ENCODE measurements around the gene SVEP1. TPM values are rescaled to one million over a fixed set of nuclear protein-coding genes. Genes with fewer than 3 reads are reported as not detected.

The SVEP1 gene
- total and polyA plus RNA-seq, 2 experiments from 2014 or later: 0.18 to 0.63 TPM

GRCh38 chr9:110451726-110452125 is 127.8 kb downstream of the SVEP1 start:
- H3K27me3 ChIP-seq (ENCODE audit: insufficient read depth): no peaks in the 10 kb centered on the region
- no peak overlapping the region for H3K27ac ChIP-seq (ENCODE audit: low read depth)
- H3K27ac Mint-ChIP-seq: no peak overlapping the region
- no peaks in the 10 kb centered on the region for H3F3A ChIP-seq (replicated peaks; ENCODE audit: low read depth)
- no peaks in the 10 kb centered on the region for H3K36me3 Mint-ChIP-seq (ENCODE audit: low read depth)
- no peak for TF ChIP-seq ETS1 (IDR thresholded peaks at IDR 0.05)
- TF ChIP-seq ZNF462 (CRISPR knock-in tag; IDR thresholded peaks at IDR 0.05): no peak
- TF ChIP-seq JUNB (IDR thresholded peaks at IDR 0.05; ENCODE audit: unreplicated experiment): no peak
- no peak for TF ChIP-seq EZH2phosphoT487 (IDR thresholded peaks at IDR 0.05; ENCODE audit: unreplicated experiment)
- no peak for TF ChIP-seq NANOG (IDR thresholded peaks at IDR 0.05; ENCODE audit: borderline replicate concordance)
- no peak for TF ChIP-seq ZNF114 (CRISPR knock-in tag; IDR thresholded peaks at IDR 0.05)
- no peak for TF ChIP-seq CTCF (conservative IDR thresholded peaks at IDR 0.05; ENCODE audit: low read depth in 2 of 2)
- TF ChIP-seq EZH2 (IDR thresholded peaks at IDR 0.05; ENCODE audit: low read depth, unreplicated experiment): no peak
- TF ChIP-seq REST (IDR thresholded peaks at IDR 0.05; ENCODE audit: unreplicated experiment): no peak
- no peak for TF ChIP-seq ZNF331 (CRISPR knock-in tag; IDR thresholded peaks at IDR 0.05; ENCODE audit: low read depth)
- no peak for TF ChIP-seq STAT1 (IDR thresholded peaks at IDR 0.05; ENCODE audit: unreplicated experiment)
- no peak for TF ChIP-seq CREB1 (CRISPR knock-in tag; IDR thresholded peaks at IDR 0.05; ENCODE audit: low read depth)
- no peak for TF ChIP-seq POLR2AphosphoS5 (IDR thresholded peaks at IDR 0.05; ENCODE audit: low read depth)
- H3K4me1 Mint-ChIP-seq: no peaks in the 10 kb centered on the region
- H3K4me1 ChIP-seq (ENCODE audit: insufficient read depth): no peaks in the 10 kb centered on the region
- no peaks in the 10 kb centered on the region for H3K9me2 ChIP-seq (ENCODE audit: insufficient read depth)
- no peak overlapping the region for H3K4me2 ChIP-seq
- H3K9me3 Mint-ChIP-seq: no peaks in the 10 kb centered on the region
- no peaks in the 10 kb centered on the region for H3K36me3 ChIP-seq (ENCODE audit: insufficient read depth)
- H3K79me2 ChIP-seq (replicated peaks; ENCODE audit: insufficient read depth): no peaks in the 10 kb centered on the region
- H2AFZ ChIP-seq: no peak overlapping the region
- H3K4me3 Mint-ChIP-seq: no peak overlapping the region
- no peak overlapping the region for H3K4me3 ChIP-seq
- ATAC-seq (no peak), DNase-seq (ENCODE audit: low spot score) (no peak)
- no peaks in the 10 kb centered on the region for H4K20me1 ChIP-seq (replicated peaks; ENCODE audit: insufficient read depth)
- H3K27me3 Mint-ChIP-seq (ENCODE audit: insufficient read depth, low read depth, poor library complexity): peaks cover 5% of the 10 kb centered on the region
